ENCODE measurements around the gene ANKK1. TPM values are rescaled to one million over a fixed set of nuclear protein-coding genes. Genes with fewer than 3 reads are reported as not detected.

The ANKK1 gene
- total RNA-seq, 1 donor from 2014 or later, result 0.07 TPM

Other genes starting within 250 kb of the ANKK1 start
- 3.5 and 6.3 TPM in 2 replicates for gene TTC12, start 73.2 kb upstream of the ANKK1 start, total RNA-seq
- gene DRD2, start 87.6 kb downstream of the ANKK1 start, total RNA-seq, result not detected in 2 replicates

All from pulmonary artery endothelial cell (primary cell).